CD4-positive, alpha-beta T cell (primary cell): Measurements from ENCODE around the gene SPRR4. TPM values are rescaled to one million over a fixed set of nuclear protein-coding genes. Genes with fewer than 3 reads are reported as not detected.

Experiments
- ATAC-seq: fragments of 200-7000 bp; cut with Tn5 transposase; one replicate; pipeline ENCODE4 v1.10.0; 2022; ENCODE audit warnings: mild to moderate bottlenecking; ENCODE audit not compliant: poor library complexity
- CTCF ChIA-PET: fragments of 350-600 bp; sonication (Branson Sonifier 250); formaldehyde crosslinking; loops from one replicate; lab custom pipeline; 2021; ENCODE audit warnings: antibody characterized with exemption, inconsistent platforms; lab: Charles Lee
- POLR2A ChIA-PET: fragments of 350-600 bp; sonication (Branson Sonifier 250); formaldehyde crosslinking; loops from one replicate; lab custom pipeline; 2021; ENCODE audit warnings: antibody characterized with exemption, inconsistent platforms; lab: Charles Lee
- DNase-seq, 14 experiments: peaks; one replicate each; pipeline ENCODE4 v3.0.0-alpha.2; 2013 to 2020; ENCODE audit warnings: mixed read lengths in 2 of 14
- H3K27ac ChIP-seq, 2 donors: one replicate each; pipeline versions ENCODE4 v1.5.1 to v1.7.0; 2013; ENCODE audit warnings: low read length in 2 of 2, low read depth in 1 of 2, mild to moderate bottlenecking in 1 of 2
- H3K27me3 ChIP-seq, 2 experiments: 1 replicate in 1 of 2; 2 replicates in 1 of 2; pipeline versions ENCODE4 v1.6.1 to v1.7.0; 2013; ENCODE audit warnings: low read length in 2 of 2, control low read depth in 1 of 2, mild to moderate bottlenecking in 1 of 2, moderate library complexity in 1 of 2; ENCODE audit not compliant: insufficient read depth in 2 of 2, control insufficient read depth in 1 of 2
- H3K36me3 ChIP-seq: one replicate; pipeline ENCODE4 v1.6.1; 2013; ENCODE audit warnings: low read length, control low read depth; ENCODE audit not compliant: insufficient read depth
- H3K4me1 ChIP-seq: one replicate; pipeline ENCODE4 v1.6.1; 2013; ENCODE audit warnings: low read length, control low read depth; ENCODE audit not compliant: insufficient read depth
- H3K4me3 ChIP-seq: one replicate; pipeline ENCODE4 v1.5.1; 2013; ENCODE audit warnings: mild to moderate bottlenecking, low read length, moderate library complexity
- H3K9me3 ChIP-seq, 2 experiments: 1 replicate in 1 of 2; 2 replicates in 1 of 2; pipeline versions ENCODE4 v1.6.1 to v1.7.0; 2013; ENCODE audit warnings: low read length in 2 of 2, mild to moderate bottlenecking in 2 of 2, control low read depth in 1 of 2, moderate library complexity in 1 of 2; ENCODE audit not compliant: control insufficient read depth in 1 of 2, insufficient read depth in 1 of 2
- H3K27ac Mint-ChIP-seq: one replicate; pipeline ENCODE4 v1.8.0; 2020; ENCODE audit warnings: mixed read lengths
- H3K27me3 Mint-ChIP-seq: one replicate; pipeline ENCODE4 v1.8.0; 2021; ENCODE audit warnings: mixed read lengths
- H3K36me3 Mint-ChIP-seq: one replicate; pipeline ENCODE4 v1.8.0; 2021; ENCODE audit warnings: low read depth, mixed read lengths
- H3K4me1 Mint-ChIP-seq: one replicate; pipeline ENCODE4 v1.8.0; 2021; ENCODE audit warnings: low read depth, mixed read lengths
- H3K4me3 Mint-ChIP-seq: one replicate; pipeline ENCODE4 v1.8.0; 2020; ENCODE audit warnings: mild to moderate bottlenecking, mixed read lengths
- H3K9me3 Mint-ChIP-seq: one replicate; pipeline ENCODE4 v1.8.0; 2020; ENCODE audit warnings: mixed read lengths
- intact Hi-C, 2 experiments: fragments of 100-400 bp; cut with DNase I in 1 of 2; cut with micrococcal nuclease in 1 of 2; formaldehyde crosslinking; loops; one replicate each; pipeline versions ENCODE4 v1.15.1 to v1.9.0; 2023 to 2025; cut with DNase I, micrococcal nuclease
- total RNA-seq, 174 experiments: library from RNA in 2 of 174; stranded (reverse) in 2 of 174; gene quantifications; one replicate each; pipeline ENCODE4 v1.2.3 and lab custom pipeline; 2021 to 2026
- TF ChIP-seq, protein P1 (sequence below): fragments of 200-600 bp; IDR thresholded peaks from one replicate; pipeline ENCODE4 v1.8.0; 2022; ENCODE audit warnings: antibody characterized with exemption, mild to moderate bottlenecking

The SPRR4 gene
- total RNA-seq, 2 experiments from 2014 or later = not detected

- ChIA-PET POLR2A (no interaction called here), CTCF (no interaction called here)
- no peaks in the 10 kb centered on the region for H3K4me1 ChIP-seq
- no peaks in the 10 kb centered on the region for H3K36me3 ChIP-seq
- no peak overlapping the region for H3K4me3 Mint-ChIP-seq
- ATAC-seq (no peak), DNase-seq (no peak)
- no peaks in the 10 kb centered on the region for H3K36me3 Mint-ChIP-seq
- H3K27ac ChIP-seq = no peak overlapping the region
- peaks cover 51% of the 10 kb centered on the region for H3K27me3 Mint-ChIP-seq
- TF ChIP-seq, protein P1, sequence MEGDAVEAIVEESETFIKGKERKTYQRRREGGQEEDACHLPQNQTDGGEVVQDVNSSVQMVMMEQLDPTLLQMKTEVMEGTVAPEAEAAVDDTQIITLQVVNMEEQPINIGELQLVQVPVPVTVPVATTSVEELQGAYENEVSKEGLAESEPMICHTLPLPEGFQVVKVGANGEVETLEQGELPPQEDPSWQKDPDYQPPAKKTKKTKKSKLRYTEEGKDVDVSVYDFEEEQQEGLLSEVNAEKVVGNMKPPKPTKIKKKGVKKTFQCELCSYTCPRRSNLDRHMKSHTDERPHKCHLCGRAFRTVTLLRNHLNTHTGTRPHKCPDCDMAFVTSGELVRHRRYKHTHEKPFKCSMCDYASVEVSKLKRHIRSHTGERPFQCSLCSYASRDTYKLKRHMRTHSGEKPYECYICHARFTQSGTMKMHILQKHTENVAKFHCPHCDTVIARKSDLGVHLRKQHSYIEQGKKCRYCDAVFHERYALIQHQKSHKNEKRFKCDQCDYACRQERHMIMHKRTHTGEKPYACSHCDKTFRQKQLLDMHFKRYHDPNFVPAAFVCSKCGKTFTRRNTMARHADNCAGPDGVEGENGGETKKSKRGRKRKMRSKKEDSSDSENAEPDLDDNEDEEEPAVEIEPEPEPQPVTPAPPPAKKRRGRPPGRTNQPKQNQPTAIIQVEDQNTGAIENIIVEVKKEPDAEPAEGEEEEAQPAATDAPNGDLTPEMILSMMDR = no peak
- H3K9me3 Mint-ChIP-seq = no peaks in the 10 kb centered on the region
- no peaks in the 10 kb centered on the region for H3K4me1 Mint-ChIP-seq
- no peaks in the 10 kb centered on the region for H3K9me3 ChIP-seq
- no peak overlapping the region for H3K4me3 ChIP-seq
- no peak overlapping the region for H3K27ac Mint-ChIP-seq
- intact Hi-C loops = no loop called here
- peaks cover 0 to 10% of the 10 kb centered on the region in 2 experiments for H3K27me3 ChIP-seq
These were observed 4.6 kb upstream of the SPRR4 start for GRCh38 chr1:152965853-152966252.

DNA sequence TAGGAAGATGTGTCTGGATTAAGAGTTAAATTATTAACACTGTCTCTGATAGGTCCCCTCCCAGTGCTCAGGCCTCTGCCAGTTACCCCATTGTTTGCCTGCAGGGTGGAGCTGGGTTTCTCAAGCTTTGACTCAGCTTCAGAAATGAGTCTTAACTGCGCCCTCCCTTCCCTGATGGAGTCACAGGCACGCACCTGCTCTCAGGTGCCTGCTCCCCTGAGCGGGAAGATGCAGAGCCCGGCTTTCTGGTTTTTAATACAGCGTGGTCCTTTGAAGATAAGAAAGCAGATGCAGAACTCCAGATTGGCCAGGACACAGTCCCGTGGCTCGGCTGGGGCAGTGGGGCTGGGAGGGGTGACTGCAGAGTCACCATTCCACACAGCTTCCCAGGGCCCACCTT is 3.2 kb upstream of the SPRR4 start:
- intact Hi-C loops = no loop called here
- Histone ChIP-seq H3K27ac (no peak overlapping the region), H3K4me3 (no peak overlapping the region), H3K9me3 (no peaks in the 10 kb centered on the region), H3K36me3 (no peaks in the 10 kb centered on the region), H3K27me3 (peaks cover 0 to 12% of the 10 kb centered on the region in 2 experiments), H3K4me1 (no peaks in the 10 kb centered on the region)
- Mint-ChIP-seq H3K27ac (no peak overlapping the region), H3K27me3 (peaks cover 43% of the 10 kb centered on the region), H3K36me3 (no peaks in the 10 kb centered on the region), H3K9me3 (no peaks in the 10 kb centered on the region), H3K4me1 (no peaks in the 10 kb centered on the region), H3K4me3 (no peak overlapping the region)
- no peak for ATAC-seq
- TF ChIP-seq, protein P1 = no peak
- POLR2A ChIA-PET = no interaction called here
- CTCF ChIA-PET = no interaction called here
- no peak for DNase-seq

DNA sequence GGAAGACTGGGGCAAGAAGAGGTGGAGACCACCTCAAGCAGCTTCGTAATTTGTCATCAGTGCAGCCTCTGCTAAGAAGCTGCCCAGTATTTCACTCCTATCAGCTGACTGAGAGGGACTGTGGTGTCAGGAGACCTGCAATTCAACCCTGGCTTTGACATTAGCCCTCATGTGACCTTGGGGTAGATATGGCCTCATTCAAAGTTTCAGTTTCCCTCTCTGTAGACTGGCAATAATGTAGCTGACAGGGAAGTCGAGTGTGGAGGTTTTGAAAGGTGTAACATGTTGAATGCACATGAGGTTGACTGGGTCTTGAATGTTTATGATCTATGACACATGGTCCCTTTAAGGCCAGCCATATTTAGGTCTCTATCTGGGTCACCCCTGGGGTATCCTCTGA is 2.2 kb upstream of the SPRR4 start:
- ATAC-seq (no peak), DNase-seq (no peak)
- Mint-ChIP-seq H3K27ac (no peak overlapping the region), H3K4me3 (no peak overlapping the region), H3K27me3 (peaks cover 46% of the 10 kb centered on the region), H3K36me3 (no peaks in the 10 kb centered on the region), H3K4me1 (no peaks in the 10 kb centered on the region), H3K9me3 (no peaks in the 10 kb centered on the region)
- POLR2A ChIA-PET = no interaction called here
- H3K4me1 ChIP-seq = no peaks in the 10 kb centered on the region
- intact Hi-C loops = no loop called here
- TF ChIP-seq, protein P1 = no peak
- peaks cover 0 to 12% of the 10 kb centered on the region in 2 experiments for H3K27me3 ChIP-seq
- H3K4me3 ChIP-seq = no peak overlapping the region
- H3K36me3 ChIP-seq = no peaks in the 10 kb centered on the region
- H3K9me3 ChIP-seq = no peaks in the 10 kb centered on the region
- CTCF ChIA-PET = no interaction called here
- no peak overlapping the region for H3K27ac ChIP-seq
